Measurements from ENCODE around the gene SRD5A2.

- TF ChIP-seq CTCF (IDR thresholded peaks at IDR 0.05 in 2 of 3, conservative IDR thresholded peaks at IDR 0.05 in 1 of 3; ENCODE audit: borderline replicate concordance in 1 of 3, insufficient read depth in 1 of 3, low read depth in 2 of 3, low read length in 2 of 3) (no peak), POLR2AphosphoS5 (IDR thresholded peaks at IDR 0.05; ENCODE audit: low read depth, low read length) (no peak), ZFX (IDR thresholded peaks at IDR 0.05) (no peak), EZH2 (IDR thresholded peaks at IDR 0.05) (no peak), POLR2A (IDR thresholded peaks at IDR 0.05; ENCODE audit: borderline replicate concordance, extremely low read depth, insufficient read depth, insufficient read length) (no peak), EGR1 (IDR thresholded peaks at IDR 0.05; ENCODE audit: low read depth) (no peak)
Observed at GRCh38 chr2:31526946-31527732, 53.6 kb downstream of the SRD5A2 start.

Measured in HCT116 (cell line).